Epithelial cell of proximal tubule (primary cell): Measurements from ENCODE around the gene PITRM1. TPM values are rescaled to one million over a fixed set of nuclear protein-coding genes. Genes with fewer than 3 reads are reported as not detected.

Source experiments
- DNase-seq: peaks from one replicate; pipeline ENCODE4 v3.0.0-alpha.2; 2011; ENCODE audit warnings: low read depth
- H3K4me3 ChIP-seq: 2 replicates; pipeline ENCODE4 v1.5.1; 2011; ENCODE audit warnings: low read depth, mild to moderate bottlenecking, low read length
- CTCF ChIP-seq: conservative IDR thresholded peaks from 2 replicates; pipeline ENCODE4 v1.5.1; 2012; ENCODE audit warnings: low read depth, mild to moderate bottlenecking, low read length
- total RNA-seq: library from RNA; depleted of rRNA; stranded (reverse); fragments of >200 nt; gene quantifications from 2 replicates; pipeline ENCODE4 v1.2.3, GENCODE V29; 2015

PITRM1 gene
- total RNA-seq, 1 donor from 2014 or later, result 69.9 TPM

DNA sequence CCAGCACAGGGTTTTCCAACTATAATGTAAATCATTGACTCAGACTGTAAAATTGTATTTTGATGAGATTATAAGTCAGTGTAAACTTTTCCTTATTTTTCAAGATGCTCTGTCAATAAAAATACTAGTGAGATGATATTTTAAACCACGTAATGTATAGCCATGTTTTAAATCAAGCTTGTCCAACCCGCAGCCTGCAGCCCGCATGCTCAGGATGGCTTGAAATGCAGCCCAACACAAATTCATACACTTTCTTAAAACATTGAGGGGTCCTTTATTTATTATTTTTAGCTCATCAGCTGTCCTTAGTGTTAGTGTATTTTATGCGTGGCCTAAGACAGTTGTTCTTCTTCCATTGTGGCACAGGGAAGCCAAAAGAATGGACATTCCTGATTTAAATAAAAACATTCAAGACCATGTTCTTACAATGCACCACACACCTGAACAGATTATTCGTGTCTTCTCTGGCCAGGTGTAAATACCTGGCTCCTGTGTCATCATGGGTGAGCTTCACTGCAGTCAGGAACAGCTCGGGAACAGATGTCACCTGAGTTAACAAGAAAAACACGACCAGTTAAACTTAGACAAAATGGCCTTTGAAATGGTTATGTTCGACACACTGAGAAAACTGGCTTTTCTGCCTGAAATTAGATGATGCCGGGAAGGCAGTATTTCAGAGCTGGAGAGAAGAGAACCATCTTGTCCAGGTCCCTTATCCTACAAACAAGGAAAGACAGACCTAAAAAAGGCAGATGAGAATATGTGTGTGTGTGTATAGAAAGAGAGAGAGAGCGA lies 5.9 kb downstream of the PITRM1 start:
- TF ChIP-seq CTCF, result no peak
- DNase-seq, result no peak
- H3K4me3 ChIP-seq, result no peak overlapping the region

- no peak for TF ChIP-seq CTCF
- H3K4me3 ChIP-seq, result no peak overlapping the region
- peak; percentile 9 for DNase-seq
These were observed 7.4 kb downstream of the PITRM1 start for GRCh38 chr10:3165196-3165595.

DNA sequence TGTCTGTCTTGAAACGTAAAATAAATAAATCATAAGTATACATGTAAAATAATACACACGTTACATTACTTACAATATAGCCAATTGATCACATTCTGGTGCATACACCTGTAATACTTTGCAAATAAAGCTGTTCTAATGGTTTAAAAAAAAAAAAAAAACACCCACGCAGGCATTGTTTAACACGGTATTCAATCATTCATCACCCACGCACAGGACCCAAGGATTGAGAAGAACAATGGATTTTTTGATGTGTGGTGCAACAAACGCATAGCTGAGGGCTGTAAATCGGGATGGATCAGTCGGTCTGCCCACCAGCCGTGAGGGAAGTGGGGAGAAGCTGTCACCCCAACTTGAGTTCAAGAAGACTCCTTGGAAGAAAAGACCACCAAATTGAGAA lies 8.7 kb downstream of the PITRM1 start:
- TF ChIP-seq CTCF, result no peak
- H3K4me3 ChIP-seq, result no peak overlapping the region
- no peak for DNase-seq

GRCh38 chr10:3162533-3162932 lies 10.0 kb downstream of the PITRM1 start:
- DNase-seq, result no peak
- TF ChIP-seq CTCF, result peak; percentile 34
- no peak overlapping the region for H3K4me3 ChIP-seq

DNA sequence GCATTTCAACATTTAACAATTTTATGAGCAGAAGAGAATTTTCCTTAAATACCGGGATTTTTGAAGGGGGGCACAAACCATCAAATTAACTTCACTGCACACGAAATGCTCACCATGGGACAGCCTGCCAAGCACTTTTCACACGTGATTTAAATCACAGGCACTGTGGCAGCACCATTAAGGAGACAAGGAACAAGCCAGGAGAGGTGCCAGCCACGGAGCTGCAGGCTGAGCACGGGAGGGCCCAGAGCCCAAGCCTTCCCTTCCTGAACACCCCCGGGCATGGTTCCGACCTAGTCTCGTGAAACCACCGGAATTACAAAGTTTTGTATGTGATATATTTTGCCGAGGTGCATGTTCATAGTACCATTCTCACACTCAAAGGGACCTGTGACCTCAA lies 13.4 kb downstream of the PITRM1 start:
- DNase-seq, result no peak
- no peak for TF ChIP-seq CTCF
- no peak overlapping the region for H3K4me3 ChIP-seq

DNA sequence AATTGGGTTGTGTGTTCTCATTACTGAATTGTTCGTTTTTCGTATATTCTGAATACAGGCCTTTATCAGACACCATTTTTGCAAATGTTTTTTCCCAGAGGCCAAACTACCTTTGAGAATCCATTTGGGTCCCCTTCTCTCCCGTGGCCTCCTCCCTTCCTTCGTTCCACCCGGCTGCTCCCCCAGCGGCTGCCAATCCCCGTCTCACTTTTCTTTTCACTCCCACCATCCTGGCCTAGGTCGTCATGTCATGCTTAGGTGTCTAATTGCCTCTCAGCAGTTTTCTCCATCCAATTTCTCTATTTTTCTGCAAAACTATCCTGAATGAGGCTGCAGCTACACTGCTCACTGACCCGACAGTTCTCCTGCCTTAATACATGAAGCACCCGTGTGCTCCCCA lies 17.9 kb downstream of the PITRM1 start:
- DNase-seq, result no peak
- no peak for TF ChIP-seq CTCF
- no peak overlapping the region for H3K4me3 ChIP-seq

DNA sequence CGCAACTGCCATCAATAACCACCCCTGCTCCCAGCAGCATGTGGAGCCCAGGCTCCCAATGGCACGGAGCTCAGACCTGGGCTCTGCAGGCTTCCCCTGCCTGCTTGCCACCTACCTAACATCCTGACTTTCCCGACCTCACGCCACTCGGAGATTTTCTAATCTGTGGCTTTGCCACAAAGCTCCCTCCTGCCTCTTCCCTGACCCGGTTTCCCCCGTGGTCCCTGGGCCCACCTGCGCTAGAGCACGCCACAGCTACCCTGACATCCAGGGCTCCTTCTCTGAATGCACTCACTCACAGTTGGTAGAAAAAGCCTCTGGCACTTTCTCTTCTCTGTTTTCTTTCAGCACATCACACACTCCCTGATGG lies 20.0 kb downstream of the PITRM1 start:
- no peak for DNase-seq
- no peak for TF ChIP-seq CTCF
- H3K4me3 ChIP-seq, result no peak overlapping the region
